OCI-M2 (cell line): Measurements from ENCODE around the gene KRT32.
"Not testable (repeated sequence)": the region's sequence is repeated elsewhere in the genome, so short reads cannot be mapped to it uniquely, and the experiment has no call there.

Source experiments
- DNase-seq: peaks from one replicate; lab custom pipeline; 2025; ENCODE audit not compliant: unreplicated experiment; lab: John Stamatoyannopoulos, UW

KRT32 gene

GRCh38 chr17:41430376-41430775, 36.8 kb downstream of the KRT32 start:
- not testable (repeated sequence) for DNase-seq

GRCh38 chr17:41429667-41430066, 37.5 kb downstream of the KRT32 start:
- no peak for DNase-seq

- no peak for DNase-seq
Measured at GRCh38 chr17:41428591-41429291, 38.4 kb downstream of the KRT32 start.

GRCh38 chr17:41424111-41424635, 43.0 kb downstream of the KRT32 start, which contains the start of gene KRT37:
Gene KRT37, minus strand, starts transcription at chr17:41424585. Its CDS starts 62 bp downstream, at chr17:41424523.
- no peak for DNase-seq

- not testable (repeated sequence) for DNase-seq
Measured at GRCh38 chr17:41422586-41422985, 44.6 kb downstream of the KRT32 start.

GRCh38 chr17:41421617-41422016, 45.6 kb downstream of the KRT32 start:
- no peak for DNase-seq

- DNase-seq = no peak
Measured at GRCh38 chr17:41421116-41421515, 46.1 kb downstream of the KRT32 start.

- DNase-seq = no peak
Measured at GRCh38 chr17:41420134-41420533, 47.1 kb downstream of the KRT32 start.

GRCh38 chr17:41419716-41420115, 47.5 kb downstream of the KRT32 start:
- DNase-seq = no peak

- DNase-seq = no peak
Measured at GRCh38 chr17:41418116-41418860, 48.9 kb downstream of the KRT32 start.

- DNase-seq = no peak
Measured at GRCh38 chr17:41417576-41418015, 49.6 kb downstream of the KRT32 start.

- no peak for DNase-seq
Measured at GRCh38 chr17:41417127-41417526, 50.1 kb downstream of the KRT32 start.

GRCh38 chr17:41416479-41416878, 50.7 kb downstream of the KRT32 start:
- DNase-seq = no peak

GRCh38 chr17:41415833-41416335, 51.3 kb downstream of the KRT32 start:
- DNase-seq = no peak

GRCh38 chr17:41415411-41415810, 51.8 kb downstream of the KRT32 start:
- no peak for DNase-seq

- no peak for DNase-seq
Measured at GRCh38 chr17:41413982-41414381, 53.2 kb downstream of the KRT32 start.

GRCh38 chr17:41413353-41413957, 53.7 kb downstream of the KRT32 start:
- DNase-seq = no peak

- no peak for DNase-seq
Measured at GRCh38 chr17:41411072-41411840, 55.9 kb downstream of the KRT32 start.
